HG02981 (cell line): ENCODE data around the gene NCKAP5.

ENCODE experiments used
- ATAC-seq: cut with Tn5 transposase; IDR thresholded peaks from one replicate; pipeline ENCODE4 v1.9.1; 2021; ENCODE audit warnings: mild to moderate bottlenecking, moderate library complexity; ENCODE audit not compliant: unreplicated experiment

Gene NCKAP5

GRCh38 chr2:132793532-132793931, 774.7 kb downstream of the NCKAP5 start:
- no peak for ATAC-seq

- ATAC-seq = no peak
Measured at GRCh38 chr2:132790207-132790785, 778.0 kb downstream of the NCKAP5 start.

GRCh38 chr2:132789066-132789465, 779.2 kb downstream of the NCKAP5 start:
- no peak for ATAC-seq

GRCh38 chr2:132788310-132788838, 779.9 kb downstream of the NCKAP5 start:
- ATAC-seq = no peak

GRCh38 chr2:132783883-132784282, 784.4 kb downstream of the NCKAP5 start:
- ATAC-seq = no peak

- ATAC-seq = no peak
Measured at GRCh38 chr2:132782176-132782783, 786.0 kb downstream of the NCKAP5 start.

- ATAC-seq = no peak
Measured at GRCh38 chr2:132780651-132781050, 787.6 kb downstream of the NCKAP5 start.

- ATAC-seq = no peak
Measured at GRCh38 chr2:132779206-132779721, 789.0 kb downstream of the NCKAP5 start.

GRCh38 chr2:132776287-132776686, 792.0 kb downstream of the NCKAP5 start:
- no peak for ATAC-seq

GRCh38 chr2:132774189-132774588, 794.1 kb downstream of the NCKAP5 start:
- no peak for ATAC-seq

GRCh38 chr2:132773331-132773730, 794.9 kb downstream of the NCKAP5 start:
- no peak for ATAC-seq

- no peak for ATAC-seq
Measured at GRCh38 chr2:132772340-132772739, 795.9 kb downstream of the NCKAP5 start.

- ATAC-seq = no peak
Measured at GRCh38 chr2:132766573-132766972, 801.7 kb downstream of the NCKAP5 start.

- ATAC-seq = no peak
Measured at GRCh38 chr2:132761437-132761836, 806.8 kb downstream of the NCKAP5 start.

- ATAC-seq = no peak
Measured at GRCh38 chr2:132760971-132761370, 807.3 kb downstream of the NCKAP5 start.

- ATAC-seq = no peak
Measured at GRCh38 chr2:132760405-132760804, 807.9 kb downstream of the NCKAP5 start.

- no peak for ATAC-seq
Measured at GRCh38 chr2:132758995-132759394, 809.3 kb downstream of the NCKAP5 start.

- ATAC-seq = no peak
Measured at GRCh38 chr2:132757676-132758075, 810.6 kb downstream of the NCKAP5 start.

GRCh38 chr2:132757002-132757589, 811.2 kb downstream of the NCKAP5 start:
- ATAC-seq = no peak

GRCh38 chr2:132754867-132755472, 813.3 kb downstream of the NCKAP5 start:
- ATAC-seq = no peak

GRCh38 chr2:132754392-132754791, 813.9 kb downstream of the NCKAP5 start:
- no peak for ATAC-seq
